ES-I3 (cell line): ENCODE measurements around the gene POLK.
"Not testable (repeated sequence)": the region's sequence is repeated elsewhere in the genome, so short reads cannot be mapped to it uniquely, and the experiment has no call there.

Experiments used
- H3K36me3 ChIP-seq: 2 replicates; pipeline ENCODE4 v1.6.1; 2013; ENCODE audit warnings: mild to moderate bottlenecking, low read length, control low read depth, moderate library complexity; ENCODE audit not compliant: insufficient read depth
- H3K4me1 ChIP-seq: 2 replicates; pipeline ENCODE4 v1.6.1; 2013; ENCODE audit warnings: mild to moderate bottlenecking, control low read depth, low read length; ENCODE audit not compliant: insufficient read depth
- H3K9ac ChIP-seq: 2 replicates; pipeline ENCODE4 v1.6.1; 2013; ENCODE audit warnings: low read depth, mild to moderate bottlenecking, low read length, moderate library complexity
- H3K9me3 ChIP-seq: 2 replicates; pipeline ENCODE4 v1.6.1; 2013; ENCODE audit warnings: mild to moderate bottlenecking, low read length, moderate library complexity; ENCODE audit not compliant: control insufficient read depth, insufficient read depth

The POLK gene

DNA sequence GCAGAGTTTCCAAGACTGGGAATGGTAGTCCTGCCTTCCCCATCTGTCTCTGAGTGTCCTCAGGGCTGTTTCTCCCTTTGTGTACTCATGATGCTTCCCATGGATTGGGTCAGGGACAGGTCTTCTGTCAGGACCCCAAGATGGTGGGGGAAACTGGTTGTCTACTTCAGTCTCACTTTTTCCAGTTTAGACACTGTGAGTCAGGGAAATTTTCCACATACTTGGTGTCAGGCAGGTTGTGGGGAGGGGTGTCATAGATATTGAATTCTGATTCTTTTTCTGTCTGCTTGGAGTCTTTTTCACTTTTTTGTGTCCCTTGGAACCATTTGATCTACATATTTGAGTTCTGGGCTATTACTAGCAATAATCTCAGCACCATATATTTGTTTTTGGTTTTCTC is 10.3 kb downstream of the POLK start:
- H3K9me3 ChIP-seq, result peaks cover 11% of the 10 kb centered on the region
- H3K4me1 ChIP-seq, result peaks cover 6% of the 10 kb centered on the region; the same call in 1 of the 2 replicates
- no peaks in the 10 kb centered on the region for H3K36me3 ChIP-seq
- no peak overlapping the region for H3K9ac ChIP-seq

DNA sequence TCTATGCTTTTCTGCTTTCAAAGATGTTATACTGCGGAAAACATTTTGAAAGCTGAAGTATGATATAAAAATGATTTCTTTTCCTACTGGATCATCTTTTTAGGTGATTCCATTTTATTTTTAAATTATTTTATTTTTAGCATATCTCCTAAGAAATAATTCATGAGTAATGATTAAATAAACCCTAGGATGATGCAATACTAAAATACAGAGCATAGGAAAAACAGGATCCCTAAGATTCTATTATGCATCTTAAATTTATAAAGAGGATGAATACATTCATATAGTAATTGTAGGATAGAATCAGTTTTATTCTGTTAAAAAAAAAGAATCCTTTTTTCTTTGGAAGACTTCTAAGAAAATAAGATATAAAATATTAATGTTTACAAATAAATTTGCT is 10.9 kb downstream of the POLK start:
- Histone ChIP-seq H3K36me3 (no peaks in the 10 kb centered on the region), H3K4me1 (peaks cover 6% of the 10 kb centered on the region; the same call in 1 of the 2 replicates), H3K9ac (no peak overlapping the region), H3K9me3 (peaks cover 11% of the 10 kb centered on the region)

DNA sequence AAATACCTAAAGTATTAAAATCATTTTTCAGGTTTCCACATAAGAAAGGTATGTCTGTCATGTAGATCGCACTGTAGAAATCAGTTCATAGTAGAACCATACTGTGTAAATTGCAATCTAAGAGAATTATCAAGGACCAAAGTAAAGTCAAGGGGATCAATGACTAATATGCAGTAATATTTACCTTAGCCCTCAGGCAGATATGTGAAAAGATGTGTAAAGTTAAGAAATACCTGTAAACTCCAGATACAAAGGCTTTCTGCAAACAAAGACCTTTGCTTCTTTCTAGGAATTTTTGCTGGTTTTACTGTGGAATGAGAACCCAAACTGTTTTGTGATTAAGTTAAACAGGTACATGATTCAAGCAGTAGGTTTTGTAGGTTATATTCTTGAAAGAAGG is 11.6 kb downstream of the POLK start:
- Histone ChIP-seq H3K36me3 (no peaks in the 10 kb centered on the region), H3K4me1 (peaks cover 6% of the 10 kb centered on the region; the same call in 1 of the 2 replicates), H3K9me3 (peaks cover 11% of the 10 kb centered on the region), H3K9ac (no peak overlapping the region)

DNA sequence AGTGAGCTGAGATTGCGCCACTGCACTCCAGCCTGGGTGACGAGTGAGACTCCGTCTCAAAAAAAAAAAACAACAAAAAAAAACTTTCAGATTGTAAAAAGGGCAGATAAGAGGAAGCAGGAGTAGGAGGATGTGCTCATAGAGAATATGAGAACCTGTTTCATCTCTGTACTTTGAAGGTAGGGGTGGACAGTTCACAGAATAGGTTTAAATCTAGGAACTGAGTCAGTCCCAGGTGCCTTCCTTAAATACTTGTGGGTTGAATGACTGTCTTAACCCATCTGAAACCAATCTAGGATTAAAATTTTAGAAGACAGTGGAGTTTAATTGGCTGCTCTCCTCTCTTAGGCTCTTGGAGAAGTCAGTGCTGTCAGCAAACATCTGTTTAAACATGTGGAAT is 12.4 kb downstream of the POLK start:
- Histone ChIP-seq H3K9ac (no peak overlapping the region), H3K4me1 (peaks cover 6% of the 10 kb centered on the region; the same call in 1 of the 2 replicates), H3K9me3 (peaks cover 11% of the 10 kb centered on the region), H3K36me3 (no peaks in the 10 kb centered on the region)

DNA sequence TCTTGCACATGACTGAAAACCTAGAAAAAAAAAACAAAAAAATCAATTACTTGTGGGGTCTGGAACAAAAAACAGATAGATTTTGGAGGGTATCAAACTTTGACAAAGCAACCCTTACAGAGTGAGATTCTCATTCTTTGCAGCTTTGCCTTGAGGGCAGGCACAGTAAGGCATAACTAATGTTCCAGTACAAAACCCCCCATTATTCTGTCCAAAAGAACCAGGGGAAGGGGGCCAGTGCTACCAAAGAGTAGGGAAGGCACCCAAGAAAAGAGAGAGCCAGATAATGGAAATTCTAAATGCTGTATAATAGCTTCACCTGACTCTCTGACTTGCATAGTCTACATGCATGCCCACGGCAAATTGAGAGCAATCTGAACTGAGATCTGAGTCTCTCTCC is 12.9 kb downstream of the POLK start:
- Histone ChIP-seq H3K9me3 (peaks cover 11% of the 10 kb centered on the region), H3K4me1 (peaks cover 6% of the 10 kb centered on the region; the same call in 1 of the 2 replicates), H3K36me3 (no peaks in the 10 kb centered on the region), H3K9ac (no peak overlapping the region)

DNA sequence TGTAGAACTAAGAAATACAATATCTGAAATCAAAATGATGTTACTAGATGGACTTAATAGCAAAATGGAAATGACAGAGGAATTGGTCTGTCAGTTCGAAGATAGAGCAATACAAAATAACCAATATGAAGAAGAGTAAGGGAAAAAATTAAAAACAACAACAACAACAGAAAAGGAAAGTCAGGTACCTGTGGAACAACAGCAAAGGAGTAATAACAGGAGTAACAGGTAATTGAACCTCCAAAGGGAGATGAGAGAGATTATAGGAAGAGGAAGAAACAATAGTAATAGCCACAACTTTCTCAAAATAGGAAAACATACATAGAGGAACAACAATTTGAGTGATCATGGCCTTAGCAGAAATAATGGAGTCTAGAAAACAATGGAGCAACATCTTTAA is 13.7 kb downstream of the POLK start:
- Histone ChIP-seq H3K4me1 (peaks cover 6% of the 10 kb centered on the region; the same call in 1 of the 2 replicates), H3K9ac (no peak overlapping the region), H3K36me3 (no peaks in the 10 kb centered on the region), H3K9me3 (peaks cover 11% of the 10 kb centered on the region)

DNA sequence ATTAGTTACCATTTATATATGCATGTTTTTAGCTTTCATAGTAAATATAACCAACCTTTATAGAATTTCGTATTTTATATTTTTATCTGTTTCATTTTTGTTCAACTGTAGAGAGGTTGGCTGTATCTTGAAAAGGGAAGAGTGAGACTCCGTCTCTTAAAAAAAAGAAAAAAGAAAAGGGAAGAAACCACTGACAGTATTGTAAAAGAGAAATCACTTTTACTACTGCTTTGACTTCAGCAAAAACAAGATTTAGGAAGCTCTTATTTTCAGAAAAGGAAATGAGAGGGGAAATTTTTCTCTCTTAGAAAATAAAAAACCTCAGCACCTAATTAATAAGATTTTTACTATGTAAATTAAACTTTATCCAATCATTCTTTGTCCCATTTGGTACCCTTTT is 14.4 kb downstream of the POLK start:
- Histone ChIP-seq H3K36me3 (no peaks in the 10 kb centered on the region), H3K9me3 (peaks cover 3% of the 10 kb centered on the region), H3K4me1 (peaks cover 6% of the 10 kb centered on the region; the same call in 1 of the 2 replicates), H3K9ac (no peak overlapping the region)

DNA sequence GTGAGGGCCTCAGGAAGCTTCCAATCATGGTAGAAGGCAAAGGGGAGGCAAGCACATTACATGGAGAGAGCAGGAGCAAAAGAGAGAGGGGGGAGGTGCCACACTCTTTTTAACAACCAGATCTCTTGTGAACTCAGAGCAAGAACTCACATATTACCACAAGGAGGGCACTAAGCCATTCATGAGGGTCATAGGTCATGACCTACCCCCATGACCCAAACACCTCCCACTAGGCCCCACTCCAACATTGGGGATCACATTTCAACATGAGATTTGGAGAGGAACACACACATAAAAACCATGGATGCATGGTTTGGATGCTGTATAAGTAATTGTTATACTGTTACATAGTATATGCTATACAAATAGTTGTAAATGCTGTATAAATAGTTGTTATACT is 17.5 kb downstream of the POLK start:
- H3K4me1 ChIP-seq, result peaks cover 4% of the 10 kb centered on the region; the same call in 1 of the 2 replicates
- no peaks in the 10 kb centered on the region for H3K36me3 ChIP-seq
- H3K9me3 ChIP-seq, result peaks cover 3% of the 10 kb centered on the region
- H3K9ac ChIP-seq, result no peak overlapping the region

DNA sequence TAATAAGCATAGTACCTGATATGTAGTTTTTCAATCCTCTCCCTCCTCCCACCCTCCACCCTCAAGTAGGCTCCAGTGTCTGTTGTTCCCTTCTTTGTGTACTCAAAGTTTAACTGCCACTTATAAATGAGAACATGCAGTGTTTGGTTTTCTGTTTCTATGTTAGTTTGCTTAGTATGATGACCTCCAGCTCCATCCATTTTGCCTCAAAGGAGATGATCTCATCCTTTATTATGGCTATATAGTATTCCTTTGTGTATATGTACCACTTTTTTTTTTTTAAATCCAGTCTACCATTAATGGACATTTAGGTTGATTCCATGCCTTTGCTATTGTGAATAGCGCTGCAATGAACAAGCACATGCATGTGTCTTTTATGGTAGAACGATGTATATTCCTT is 20.5 kb downstream of the POLK start:
- Histone ChIP-seq H3K9ac (no peak overlapping the region), H3K9me3 (peaks cover 3% of the 10 kb centered on the region), H3K36me3 (no peaks in the 10 kb centered on the region), H3K4me1 (peaks cover 10% of the 10 kb centered on the region)

DNA sequence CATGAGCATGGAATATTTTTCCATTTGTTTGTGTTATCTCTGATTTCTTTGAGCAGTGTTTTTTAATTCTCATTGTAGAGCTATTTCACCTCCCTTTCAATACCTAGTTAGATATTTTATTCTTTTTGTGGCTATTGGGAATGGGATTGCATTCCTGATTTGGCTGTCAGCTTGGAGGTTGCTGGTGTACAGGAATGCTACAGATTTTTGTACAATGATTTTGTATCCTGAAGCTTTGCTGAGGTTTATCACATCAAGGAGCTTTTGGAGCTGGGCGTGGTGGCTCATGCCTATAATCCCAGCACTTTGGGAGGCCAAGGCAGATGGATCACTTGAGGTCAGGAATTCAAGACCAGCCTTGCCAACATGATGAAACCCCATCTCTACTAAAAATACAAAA is 22.0 kb downstream of the POLK start:
- not testable (repeated sequence) for H3K36me3 ChIP-seq, H3K9ac ChIP-seq, H3K9me3 ChIP-seq

DNA sequence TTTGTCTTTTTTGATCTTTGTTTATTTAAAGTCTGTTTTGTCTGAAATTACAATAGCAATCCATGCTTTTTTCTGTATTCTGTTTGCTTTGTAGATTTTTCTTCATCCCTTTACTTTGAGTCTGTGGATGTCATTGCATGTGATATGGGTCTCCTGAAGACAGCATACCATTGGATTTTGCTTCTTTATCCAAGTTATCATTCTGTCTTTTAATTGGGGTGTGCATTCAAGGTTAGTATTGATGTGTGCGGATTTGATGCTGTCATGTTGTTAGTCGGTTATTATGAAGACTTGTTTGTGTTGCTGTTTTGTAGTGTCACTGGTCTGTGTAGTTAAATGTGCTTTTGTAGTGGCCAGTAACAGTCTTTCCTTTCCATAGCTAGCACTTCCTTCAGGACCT is 23.0 kb downstream of the POLK start:
- H3K4me1 ChIP-seq, result peaks cover 13% of the 10 kb centered on the region
- H3K9ac ChIP-seq, result no peak overlapping the region
- H3K9me3 ChIP-seq, result peaks cover 3% of the 10 kb centered on the region
- H3K36me3 ChIP-seq, result no peaks in the 10 kb centered on the region

More for the DNA sequence above, 22.0 kb downstream of the POLK start:
- not testable (repeated sequence) for H3K4me1 ChIP-seq

DNA sequence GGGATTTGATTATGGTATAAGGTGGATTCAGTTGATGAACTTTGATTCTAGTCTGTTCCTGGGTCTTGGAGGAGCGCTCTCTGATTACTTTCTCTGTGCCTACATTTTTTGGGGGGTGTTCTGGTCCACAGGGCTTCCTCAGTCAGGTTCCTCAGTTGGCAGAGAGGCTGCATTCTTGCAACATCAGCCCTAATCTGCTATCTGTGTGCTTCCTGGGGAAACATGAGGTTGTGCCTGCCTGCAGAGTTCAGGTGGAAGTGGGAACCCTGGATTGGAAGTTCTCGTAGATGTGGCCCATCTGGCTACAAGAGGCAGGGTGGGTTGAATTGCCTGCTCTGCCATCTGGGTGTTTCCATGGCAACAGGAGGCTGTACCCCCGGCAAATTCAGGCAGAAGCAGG is 24.5 kb downstream of the POLK start:
- peaks cover 16% of the 10 kb centered on the region for H3K4me1 ChIP-seq
- no peaks in the 10 kb centered on the region for H3K36me3 ChIP-seq
- H3K9me3 ChIP-seq, result peaks cover 3% of the 10 kb centered on the region
- no peak overlapping the region for H3K9ac ChIP-seq

DNA sequence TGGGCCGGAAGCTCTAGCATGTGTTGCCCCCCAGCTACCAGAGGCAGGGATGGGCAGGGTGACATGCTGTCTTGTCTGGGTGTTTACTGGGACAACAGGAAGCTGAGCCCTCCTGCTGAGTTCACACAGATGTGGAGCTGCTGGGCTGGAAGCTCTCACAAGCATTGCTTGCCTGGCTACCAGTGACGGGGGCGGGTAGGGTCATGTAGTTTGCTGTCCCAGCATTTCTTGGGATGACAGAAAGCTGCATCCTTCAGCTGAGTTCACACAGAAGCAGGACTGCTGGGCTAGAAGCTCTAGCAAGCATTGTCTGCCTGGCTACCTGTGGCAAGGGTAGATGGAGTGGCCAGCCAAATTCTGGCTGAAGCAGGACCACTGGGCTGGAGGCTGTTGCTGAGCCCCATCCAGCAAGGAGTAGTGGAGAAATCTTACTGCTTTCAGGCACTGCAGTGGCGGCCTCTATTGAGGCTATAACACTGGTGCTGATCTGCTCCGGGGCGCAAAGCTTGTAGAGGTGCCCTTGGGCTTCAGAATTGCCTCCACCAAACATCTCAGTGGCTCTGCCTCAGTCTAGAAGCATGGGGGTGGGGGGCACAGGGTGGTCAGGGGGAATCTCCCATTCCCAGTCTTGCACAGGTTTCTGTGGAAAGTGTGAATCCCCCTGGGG is 25.1 kb downstream of the POLK start:
- Histone ChIP-seq H3K36me3 (no peaks in the 10 kb centered on the region), H3K9ac (no peak overlapping the region), H3K9me3 (peaks cover 3% of the 10 kb centered on the region), H3K4me1 (peaks cover 16% of the 10 kb centered on the region)

DNA sequence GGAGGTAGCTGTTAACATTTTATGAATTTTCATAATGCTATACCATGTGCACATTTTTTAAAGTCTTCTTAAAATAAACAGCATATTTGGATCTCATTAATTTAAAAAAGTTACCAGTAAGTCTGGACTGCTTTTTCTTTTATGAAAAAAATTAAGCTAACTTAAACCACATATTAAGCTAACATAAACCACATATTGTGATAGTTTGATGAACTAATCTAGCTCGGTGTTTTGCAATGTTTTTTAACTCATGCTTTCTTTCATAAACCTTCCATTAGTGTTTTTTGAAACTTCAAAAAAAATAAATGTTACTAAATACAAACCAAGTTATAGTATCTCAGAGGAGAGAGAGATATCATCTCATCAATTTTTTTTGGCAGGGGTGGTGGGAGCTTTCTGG is 26.5 kb downstream of the POLK start:
- Histone ChIP-seq H3K36me3 (no peaks in the 10 kb centered on the region), H3K4me1 (peaks cover 16% of the 10 kb centered on the region), H3K9ac (no peak overlapping the region), H3K9me3 (no peaks in the 10 kb centered on the region)

DNA sequence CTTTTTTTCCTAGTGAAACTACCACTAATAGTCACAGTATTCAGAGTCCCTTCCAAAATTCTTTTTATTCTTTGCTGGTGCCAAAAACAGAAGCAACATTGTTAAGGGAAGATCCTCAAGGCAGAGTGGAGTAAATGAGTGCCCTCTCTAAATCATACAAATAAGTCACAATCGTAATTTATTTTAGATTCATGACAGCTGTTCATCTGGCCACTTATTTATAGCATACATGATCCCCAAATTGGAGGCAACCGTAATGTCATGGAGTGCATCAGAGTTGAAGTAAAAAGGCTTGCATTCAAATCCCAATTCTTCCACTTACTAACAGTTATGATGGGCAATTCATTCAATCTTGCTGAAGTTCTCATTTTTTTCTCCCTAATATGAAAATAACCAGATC is 33.4 kb downstream of the POLK start:
- no peaks in the 10 kb centered on the region for H3K9me3 ChIP-seq
- no peaks in the 10 kb centered on the region for H3K4me1 ChIP-seq
- no peak overlapping the region for H3K9ac ChIP-seq
- H3K36me3 ChIP-seq, result no peaks in the 10 kb centered on the region
